D721Med (cell line): ENCODE data around the gene C16orf46.

Source experiments
- DNase-seq: peaks from one replicate; pipeline ENCODE4 v3.0.0; 2011; ENCODE audit warnings: low spot score; ENCODE audit not compliant: insufficient read length
- FAIRE-seq: peaks from 2 replicates; lab custom pipeline; 2011; peaks lifted over from hg19 to GRCh38; lab: Jason Lieb, UNC
- TF ChIP-seq, protein P1 (sequence below): IDR thresholded peaks from 2 replicates; pipeline ENCODE4 v1.5.1; 2012; ENCODE audit warnings: mild to moderate bottlenecking, control low read depth; ENCODE audit not compliant: insufficient read depth; ENCODE audit errors: missing control alignments

Gene C16orf46

DNA sequence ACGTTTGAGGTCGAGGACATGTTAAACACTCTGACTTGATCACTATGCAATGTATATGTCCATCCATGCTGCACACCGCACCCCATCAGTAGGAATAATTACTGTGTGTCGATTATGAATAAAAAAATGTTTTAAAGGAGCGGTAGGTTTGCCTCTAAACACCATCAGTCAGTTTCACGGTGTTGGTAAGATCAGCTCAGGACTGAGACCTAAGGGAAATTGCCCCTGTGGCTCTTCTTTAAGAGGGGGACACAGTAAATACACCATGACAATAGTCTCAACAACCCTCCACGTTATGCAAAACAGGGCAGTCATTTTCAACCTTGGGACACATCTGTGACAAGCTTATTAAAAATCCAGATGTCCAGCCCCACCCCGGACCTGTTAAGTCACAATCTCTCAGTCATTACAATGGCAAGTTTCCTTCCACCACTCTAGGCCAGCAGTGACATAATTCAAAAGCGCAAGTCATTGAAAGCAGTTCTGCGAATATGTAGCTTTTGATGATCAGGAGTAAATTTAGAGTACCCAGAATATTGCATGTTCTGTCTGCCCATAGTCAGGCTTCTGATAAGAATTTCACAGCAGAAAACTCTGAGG, 40.2 kb downstream of the C16orf46 start:
- FAIRE-seq (no peak), DNase-seq (no peak)
- TF ChIP-seq, protein P1, sequence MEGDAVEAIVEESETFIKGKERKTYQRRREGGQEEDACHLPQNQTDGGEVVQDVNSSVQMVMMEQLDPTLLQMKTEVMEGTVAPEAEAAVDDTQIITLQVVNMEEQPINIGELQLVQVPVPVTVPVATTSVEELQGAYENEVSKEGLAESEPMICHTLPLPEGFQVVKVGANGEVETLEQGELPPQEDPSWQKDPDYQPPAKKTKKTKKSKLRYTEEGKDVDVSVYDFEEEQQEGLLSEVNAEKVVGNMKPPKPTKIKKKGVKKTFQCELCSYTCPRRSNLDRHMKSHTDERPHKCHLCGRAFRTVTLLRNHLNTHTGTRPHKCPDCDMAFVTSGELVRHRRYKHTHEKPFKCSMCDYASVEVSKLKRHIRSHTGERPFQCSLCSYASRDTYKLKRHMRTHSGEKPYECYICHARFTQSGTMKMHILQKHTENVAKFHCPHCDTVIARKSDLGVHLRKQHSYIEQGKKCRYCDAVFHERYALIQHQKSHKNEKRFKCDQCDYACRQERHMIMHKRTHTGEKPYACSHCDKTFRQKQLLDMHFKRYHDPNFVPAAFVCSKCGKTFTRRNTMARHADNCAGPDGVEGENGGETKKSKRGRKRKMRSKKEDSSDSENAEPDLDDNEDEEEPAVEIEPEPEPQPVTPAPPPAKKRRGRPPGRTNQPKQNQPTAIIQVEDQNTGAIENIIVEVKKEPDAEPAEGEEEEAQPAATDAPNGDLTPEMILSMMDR, result no peak

DNA sequence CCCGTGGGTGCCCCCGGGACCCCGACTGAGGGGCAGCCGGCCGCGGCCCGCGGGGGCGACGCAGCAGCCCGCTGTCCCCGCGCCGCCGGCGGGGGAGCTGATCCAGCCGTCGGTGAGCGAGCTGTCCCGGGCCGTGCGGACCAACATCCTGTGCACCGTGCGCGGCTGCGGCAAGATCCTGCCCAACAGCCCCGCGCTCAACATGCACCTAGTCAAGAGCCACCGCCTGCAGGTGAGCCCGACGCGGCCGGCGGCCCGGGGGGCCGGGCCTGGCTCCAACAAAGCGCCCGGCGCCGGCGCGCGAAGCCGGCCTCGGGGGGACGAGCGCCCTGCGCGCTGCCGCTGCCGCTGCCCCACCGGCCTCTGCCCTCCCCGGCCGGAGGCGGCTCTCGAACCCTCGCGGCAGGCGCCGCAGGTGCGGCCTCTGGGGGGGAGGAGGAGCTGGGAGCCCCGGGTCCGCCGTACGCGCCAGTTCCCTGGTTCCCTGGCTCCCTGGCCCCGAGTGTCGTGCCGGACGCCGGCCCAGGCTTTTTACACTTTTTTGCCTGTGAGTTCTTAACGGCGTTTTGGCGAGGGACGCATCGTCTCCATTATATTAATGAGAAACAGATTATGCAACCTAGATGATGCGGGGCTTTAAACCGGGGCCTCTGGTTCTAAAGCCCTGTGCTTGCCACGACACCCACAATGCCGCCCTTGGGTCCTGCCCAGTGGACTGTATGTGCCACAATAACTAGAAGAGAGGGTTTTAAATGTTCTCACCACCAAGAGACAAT, 40.9 kb downstream of the C16orf46 start:
- no peak for DNase-seq
- TF ChIP-seq, protein P1, result no peak
- no peak for FAIRE-seq

DNA sequence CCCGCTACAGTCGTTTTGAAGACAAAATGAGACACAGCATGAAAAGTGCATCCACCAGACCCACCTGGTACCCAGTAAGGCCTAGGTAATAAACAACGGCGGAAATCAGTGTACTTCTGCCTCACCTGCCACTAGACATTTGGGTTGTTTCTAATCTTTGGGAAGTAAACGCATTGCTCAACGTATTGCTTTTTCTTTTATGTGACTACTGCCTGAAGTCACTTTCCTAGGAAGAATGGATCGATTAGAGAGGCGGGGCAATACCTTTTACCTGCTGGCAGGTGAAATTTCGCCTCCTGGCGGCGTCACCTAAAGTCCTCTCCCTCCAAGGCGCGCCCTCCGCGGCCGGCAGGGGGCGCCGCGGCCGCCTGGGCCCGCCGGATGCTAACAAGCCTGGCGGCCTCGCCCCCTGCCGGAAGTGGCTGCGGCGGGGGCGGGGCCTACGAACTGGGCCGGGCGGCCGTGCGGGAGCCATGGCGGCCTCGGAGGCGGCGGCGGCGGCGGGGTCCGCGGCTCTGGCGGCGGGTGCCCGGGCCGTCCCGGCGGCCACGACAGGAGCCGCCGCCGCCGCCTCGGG, 41.6 kb downstream of the C16orf46 start, which contains the start of gene ATMIN:
Gene ATMIN (plus strand): TSS at position 445 of the 577 bp plus-strand sequence. CDS start 29 bp downstream, at position 474.
- peak; percentile 50 for DNase-seq
- TF ChIP-seq, protein P1, result peak; percentile 85
- no peak for FAIRE-seq

DNA sequence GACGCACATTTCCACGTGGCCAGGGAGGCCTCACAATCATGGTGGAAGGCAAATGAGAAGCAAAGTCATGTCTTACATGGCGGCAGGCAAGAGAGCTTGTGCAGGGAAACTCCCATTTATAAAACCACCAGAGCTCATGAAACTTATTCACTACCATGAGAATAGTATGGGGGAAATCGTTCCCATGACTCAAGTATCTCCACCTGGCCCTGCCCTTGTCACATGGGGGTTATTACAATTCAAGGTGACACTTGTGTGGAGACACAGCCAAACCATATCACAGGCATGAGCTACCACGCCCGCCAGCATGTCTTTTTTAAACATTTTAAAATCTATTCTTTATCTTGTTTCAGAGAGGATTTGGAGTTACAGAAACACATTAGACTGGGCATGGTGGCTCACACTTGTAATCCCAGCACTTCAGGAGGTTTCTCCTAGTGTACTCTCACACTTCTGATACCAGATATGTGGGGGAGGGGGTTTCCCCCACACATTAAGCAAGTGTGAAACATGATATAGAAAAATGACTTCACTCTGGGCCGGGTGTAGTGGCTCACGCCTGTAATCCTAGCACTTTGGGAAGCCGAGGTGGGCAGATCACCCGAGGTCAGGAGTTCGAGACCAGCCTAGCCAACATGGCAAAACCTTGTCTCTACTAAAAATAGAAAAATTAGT, 47.0 kb downstream of the C16orf46 start:
- TF ChIP-seq, protein P1, result no peak
- DNase-seq, result no peak
- no peak for FAIRE-seq

DNA sequence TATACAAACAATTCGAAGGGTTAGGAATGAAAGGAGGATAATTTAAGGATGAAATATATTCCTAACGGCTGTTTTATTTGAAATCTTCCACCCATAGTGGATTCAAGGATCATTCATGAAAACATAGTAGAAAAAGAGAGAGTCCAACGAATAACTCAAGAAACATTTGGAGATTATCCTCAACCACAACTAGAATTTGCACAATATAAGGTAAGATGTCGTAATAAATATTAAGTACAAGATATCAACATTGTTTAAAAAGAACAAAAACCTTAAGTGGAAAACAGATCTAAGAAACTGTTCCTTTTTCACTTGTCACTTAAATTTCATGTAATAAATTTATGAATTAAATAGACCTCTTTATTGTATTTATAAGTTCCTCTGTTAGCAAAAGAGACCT, 50.6 kb downstream of the C16orf46 start:
- TF ChIP-seq, protein P1, result no peak
- FAIRE-seq (no peak), DNase-seq (no peak)

DNA sequence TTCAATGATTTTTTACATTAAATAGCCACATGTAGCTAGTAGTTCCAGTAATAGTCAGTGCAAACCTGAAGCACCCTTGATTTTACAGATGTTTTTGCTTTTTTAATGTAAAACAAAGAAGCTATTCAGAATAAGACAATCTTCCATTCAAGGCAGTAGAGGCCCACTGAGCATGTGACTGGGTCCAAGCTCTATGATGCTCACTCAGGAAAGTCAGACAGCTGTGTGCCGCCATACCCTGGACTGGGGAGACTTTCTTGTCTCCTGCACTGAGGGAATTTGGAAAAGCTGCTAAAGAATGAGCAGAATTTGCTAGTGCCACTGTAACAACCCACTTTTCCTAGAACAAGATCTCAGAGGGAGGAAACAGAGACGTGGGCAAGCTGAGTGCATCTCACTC, 58.5 kb downstream of the C16orf46 start:
- DNase-seq, result no peak
- TF ChIP-seq, protein P1, result no peak
- FAIRE-seq, result no peak
